Measurements from ENCODE around the gene FRRS1L. TPM values are rescaled to one million over a fixed set of nuclear protein-coding genes. Genes with fewer than 3 reads are reported as not detected.
A peak's percentile ranks its signal among the peaks of the same experiment; 100 is the strongest.

FRRS1L gene
- total RNA-seq, 1 donor from 2014 or later = not detected

DNA sequence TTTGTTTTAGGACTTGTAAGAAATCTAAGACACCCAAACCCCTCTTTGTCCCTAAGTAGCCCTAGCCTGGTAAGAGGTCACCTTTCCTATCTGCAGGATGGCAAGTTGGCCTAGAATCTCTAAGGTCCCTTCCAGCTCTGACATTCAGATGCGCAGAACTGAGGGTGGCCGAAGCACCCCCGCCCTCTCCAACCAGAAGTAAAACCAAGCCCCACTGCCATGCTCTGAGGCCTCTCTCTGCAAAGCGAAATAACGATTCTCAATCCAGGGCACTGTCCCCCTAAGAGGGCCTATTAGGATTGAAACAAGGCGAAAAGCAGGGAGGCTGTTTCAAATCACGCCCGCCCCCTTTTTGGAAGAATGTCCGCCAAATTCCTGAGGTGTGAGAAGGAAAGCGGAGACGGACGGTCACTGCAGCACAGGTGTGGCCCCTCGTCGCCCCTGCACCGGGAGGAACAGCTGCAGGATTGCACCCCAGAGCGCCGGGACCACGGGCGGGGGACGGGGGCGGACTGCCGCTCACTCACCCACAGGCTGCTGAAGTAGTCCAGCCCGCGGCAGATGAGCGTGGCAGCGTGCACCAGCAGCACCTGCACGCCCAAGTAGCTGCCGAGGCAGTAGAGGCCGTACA lies 48.1 kb downstream of the FRRS1L start:
- peaks cover 14% of the 10 kb centered on the region for H3K36me3 Mint-ChIP-seq (ENCODE audit: low read depth)
- no peaks in the 10 kb centered on the region for H3K9me3 Mint-ChIP-seq
- no peak for DNase-seq
- H3K4me1 Mint-ChIP-seq = peaks cover 43% of the 10 kb centered on the region
- no peak for ATAC-seq (ENCODE audit: low read depth)
- ChIA-PET CTCF (no interaction called here), POLR2A (interaction anchor here (0.7 to 1.6 kb wide), 6 partner anchors 10 to 297 kb away, joined by 3 to 13 read pairs (median 4); partner anchors contain the start of gene ELP1)
- peak overlapping the region; percentile 88 for H3K4me3 Mint-ChIP-seq
- TF ChIP-seq, protein P1, sequence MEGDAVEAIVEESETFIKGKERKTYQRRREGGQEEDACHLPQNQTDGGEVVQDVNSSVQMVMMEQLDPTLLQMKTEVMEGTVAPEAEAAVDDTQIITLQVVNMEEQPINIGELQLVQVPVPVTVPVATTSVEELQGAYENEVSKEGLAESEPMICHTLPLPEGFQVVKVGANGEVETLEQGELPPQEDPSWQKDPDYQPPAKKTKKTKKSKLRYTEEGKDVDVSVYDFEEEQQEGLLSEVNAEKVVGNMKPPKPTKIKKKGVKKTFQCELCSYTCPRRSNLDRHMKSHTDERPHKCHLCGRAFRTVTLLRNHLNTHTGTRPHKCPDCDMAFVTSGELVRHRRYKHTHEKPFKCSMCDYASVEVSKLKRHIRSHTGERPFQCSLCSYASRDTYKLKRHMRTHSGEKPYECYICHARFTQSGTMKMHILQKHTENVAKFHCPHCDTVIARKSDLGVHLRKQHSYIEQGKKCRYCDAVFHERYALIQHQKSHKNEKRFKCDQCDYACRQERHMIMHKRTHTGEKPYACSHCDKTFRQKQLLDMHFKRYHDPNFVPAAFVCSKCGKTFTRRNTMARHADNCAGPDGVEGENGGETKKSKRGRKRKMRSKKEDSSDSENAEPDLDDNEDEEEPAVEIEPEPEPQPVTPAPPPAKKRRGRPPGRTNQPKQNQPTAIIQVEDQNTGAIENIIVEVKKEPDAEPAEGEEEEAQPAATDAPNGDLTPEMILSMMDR (IDR thresholded peaks at IDR 0.05) = no peak
- intact Hi-C loops (cut with micrococcal nuclease) = loop anchor here (1.0 to 10.0 kb wide), 3 partner anchors 9 to 1834 kb away; partner anchors contain the start of gene RAD23B
- peak overlapping the region; percentile 56 for H3K27ac Mint-ChIP-seq
- H3K27me3 Mint-ChIP-seq = no peaks in the 10 kb centered on the region

- Mint-ChIP-seq H3K27me3 (no peaks in the 10 kb centered on the region), H3K4me3 (peak overlapping the region; percentile 88), H3K36me3 (ENCODE audit: low read depth) (peaks cover 14% of the 10 kb centered on the region), H3K4me1 (peaks cover 51% of the 10 kb centered on the region), H3K9me3 (no peaks in the 10 kb centered on the region), H3K27ac (peak overlapping the region; percentile 56)
- DNase-seq (no peak), ATAC-seq (ENCODE audit: low read depth) (no peak)
- TF ChIP-seq, protein P1 (IDR thresholded peaks at IDR 0.05) = no peak
- CTCF ChIA-PET = no interaction called here
- intact Hi-C loops (cut with micrococcal nuclease) = loop anchor here (5.0 to 10.0 kb wide), 2 partner anchors 284 to 1833 kb away; partner anchors contain the start of gene RAD23B
- POLR2A ChIA-PET = interaction anchor here (0.7 to 1.3 kb wide), 2 partner anchors 18 to 184 kb away, joined by 3 to 5 read pairs; partner anchors contain the start of gene ELP1
Measured at GRCh38 chr9:109117856-109118807, 48.9 kb downstream of the FRRS1L start.

- ChIA-PET POLR2A (no interaction called here), CTCF (no interaction called here)
- Mint-ChIP-seq H3K27ac (no peak overlapping the region), H3K9me3 (no peaks in the 10 kb centered on the region), H3K4me1 (peaks cover 64% of the 10 kb centered on the region), H3K27me3 (no peaks in the 10 kb centered on the region), H3K36me3 (ENCODE audit: low read depth) (peaks cover 14% of the 10 kb centered on the region), H3K4me3 (no peak overlapping the region)
- ATAC-seq (ENCODE audit: low read depth) (no peak), DNase-seq (no peak)
- TF ChIP-seq, protein P1 (IDR thresholded peaks at IDR 0.05) = no peak
- intact Hi-C loops (cut with micrococcal nuclease) = loop anchor here (5.0 to 10.0 kb wide), 2 partner anchors 286 to 1831 kb away; partner anchors contain the start of gene RAD23B
Measured at GRCh38 chr9:109115931-109116526, 51.0 kb downstream of the FRRS1L start.

- Mint-ChIP-seq H3K27ac (no peak overlapping the region), H3K9me3 (no peaks in the 10 kb centered on the region), H3K4me1 (peaks cover 70% of the 10 kb centered on the region), H3K4me3 (no peak overlapping the region), H3K27me3 (no peaks in the 10 kb centered on the region), H3K36me3 (ENCODE audit: low read depth) (peaks cover 14% of the 10 kb centered on the region)
- no peak for ATAC-seq (ENCODE audit: low read depth)
- no peak for DNase-seq
- intact Hi-C loops (cut with micrococcal nuclease) = loop anchor here (5.0 to 10.0 kb wide), 2 partner anchors 288 to 1830 kb away; partner anchors contain the start of gene RAD23B
- TF ChIP-seq, protein P1 (IDR thresholded peaks at IDR 0.05) = no peak
- POLR2A ChIA-PET = no interaction called here
- CTCF ChIA-PET = no interaction called here
Measured at GRCh38 chr9:109114670-109115069, 52.4 kb downstream of the FRRS1L start.

Measured in activated B cell treated with CpG ODN at 0.5 μM for 24 hours (primary cell).